GM12892 (cell line): ENCODE measurements around the gene ADORA2B.
"Not testable (repeated sequence)": the region's sequence is repeated elsewhere in the genome, so short reads cannot be mapped to it uniquely, and the experiment has no call there.

ENCODE experiments used
- DNase-seq: peaks from one replicate; pipeline ENCODE4 v3.0.0; 2011; ENCODE audit not compliant: insufficient read length
- FAIRE-seq: peaks from 2 replicates; lab custom pipeline; 2011; peaks lifted over from hg19 to GRCh38; lab: Jason Lieb, UNC
- POLR2A ChIP-seq: IDR thresholded peaks from 2 replicates; pipeline ENCODE4 v1.6.1; 2011; ENCODE audit warnings: low read depth, low read length, control low read depth
- POLR2AphosphoS5 ChIP-seq: IDR thresholded peaks from 2 replicates; pipeline ENCODE4 v1.6.1; 2011; ENCODE audit warnings: low read depth, low read length, control low read depth
- TAF1 ChIP-seq: IDR thresholded peaks from 2 replicates; pipeline ENCODE4 v1.6.1; 2011; ENCODE audit warnings: low read depth, mild to moderate bottlenecking, control low read depth, low read length, borderline replicate concordance

ADORA2B gene

DNA sequence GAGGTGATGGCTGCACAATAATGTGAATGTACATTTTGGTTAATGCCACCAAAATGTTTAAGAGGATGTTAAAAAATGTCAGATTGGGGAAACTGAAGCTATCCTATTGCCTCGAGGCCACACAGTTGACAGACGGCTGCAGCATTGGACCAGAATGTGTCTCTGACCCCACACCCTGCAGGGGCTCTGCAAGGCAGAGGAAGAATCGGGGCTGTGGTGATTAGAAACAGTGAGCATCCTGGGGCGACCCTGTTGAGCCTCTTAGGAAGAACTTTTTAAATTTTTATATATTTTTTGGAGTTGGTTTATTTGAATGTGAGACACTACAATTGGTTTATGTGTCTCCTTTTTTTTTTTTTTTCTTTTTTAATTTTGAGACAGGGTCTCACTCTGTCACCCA, 15.0 kb upstream of the ADORA2B start:
- no peak for FAIRE-seq
- TF ChIP-seq POLR2AphosphoS5 (no peak), POLR2A (no peak), TAF1 (no peak)

GRCh38 chr17:15930426-15930825, 14.5 kb upstream of the ADORA2B start:
- DNase-seq (no peak), FAIRE-seq (no peak)
- no peak for TF ChIP-seq POLR2AphosphoS5
- TF ChIP-seq TAF1 = no peak
- no peak for TF ChIP-seq POLR2A

More for the DNA sequence above, 15.0 kb upstream of the ADORA2B start:
- DNase-seq = no peak

DNA sequence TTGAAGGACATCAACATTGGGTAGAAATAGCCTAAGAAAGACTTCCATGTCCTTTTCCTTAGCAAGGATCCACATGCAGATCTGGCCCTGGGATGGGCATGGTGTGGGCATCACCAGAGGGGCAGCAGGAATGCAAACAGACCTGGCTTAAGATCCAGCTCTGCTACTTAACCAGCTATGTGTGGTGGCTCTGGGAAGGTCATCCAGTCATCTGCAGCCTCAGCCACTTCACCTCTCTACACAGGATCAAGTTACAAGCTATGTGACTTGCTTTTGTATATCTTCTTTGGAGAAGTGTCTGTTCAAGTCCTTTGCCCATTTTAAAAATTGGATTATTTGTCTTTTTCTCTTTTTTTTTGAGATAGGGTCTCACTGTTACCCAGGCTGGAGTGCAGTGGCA, 13.5 kb upstream of the ADORA2B start:
- DNase-seq = no peak
- no peak for FAIRE-seq
- TF ChIP-seq POLR2AphosphoS5 (no peak), TAF1 (no peak), POLR2A (no peak)

DNA sequence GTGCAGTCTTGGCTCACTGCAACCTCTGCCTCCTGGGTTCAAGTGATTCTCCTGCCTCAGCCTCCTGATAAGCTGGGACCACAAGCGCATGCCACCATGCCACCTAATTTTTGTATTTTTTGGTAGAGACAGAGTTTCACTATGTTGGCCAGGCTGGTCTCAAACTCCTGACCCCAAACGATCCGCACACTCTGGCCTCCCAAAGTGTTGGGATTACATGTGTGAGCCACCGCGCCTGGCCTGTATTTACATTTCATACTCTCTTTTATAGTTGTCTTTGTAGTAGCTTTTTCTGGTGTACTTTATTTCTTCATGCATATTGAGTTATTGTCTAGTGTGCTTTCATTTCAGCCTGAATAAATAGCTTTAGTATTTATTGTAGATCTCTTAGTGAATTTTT, 10.1 kb upstream of the ADORA2B start:
- DNase-seq (no peak), FAIRE-seq (no peak)
- TF ChIP-seq TAF1 = no peak

GRCh38 chr17:15935891-15936290, 9.0 kb upstream of the ADORA2B start:
- no peak for FAIRE-seq

GRCh38 chr17:15936481-15936880, 8.4 kb upstream of the ADORA2B start:
- FAIRE-seq, DNase-seq: not testable (repeated sequence)

More at GRCh38 chr17:15935891-15936290, 9.0 kb upstream of the ADORA2B start:
- DNase-seq = no peak
- TF ChIP-seq TAF1 = no peak
- no peak for TF ChIP-seq POLR2A

GRCh38 chr17:15941781-15942180, 3.1 kb upstream of the ADORA2B start:
- DNase-seq (no peak), FAIRE-seq (no peak)
- TF ChIP-seq POLR2AphosphoS5 (no peak), TAF1 (no peak), POLR2A (no peak)

DNA sequence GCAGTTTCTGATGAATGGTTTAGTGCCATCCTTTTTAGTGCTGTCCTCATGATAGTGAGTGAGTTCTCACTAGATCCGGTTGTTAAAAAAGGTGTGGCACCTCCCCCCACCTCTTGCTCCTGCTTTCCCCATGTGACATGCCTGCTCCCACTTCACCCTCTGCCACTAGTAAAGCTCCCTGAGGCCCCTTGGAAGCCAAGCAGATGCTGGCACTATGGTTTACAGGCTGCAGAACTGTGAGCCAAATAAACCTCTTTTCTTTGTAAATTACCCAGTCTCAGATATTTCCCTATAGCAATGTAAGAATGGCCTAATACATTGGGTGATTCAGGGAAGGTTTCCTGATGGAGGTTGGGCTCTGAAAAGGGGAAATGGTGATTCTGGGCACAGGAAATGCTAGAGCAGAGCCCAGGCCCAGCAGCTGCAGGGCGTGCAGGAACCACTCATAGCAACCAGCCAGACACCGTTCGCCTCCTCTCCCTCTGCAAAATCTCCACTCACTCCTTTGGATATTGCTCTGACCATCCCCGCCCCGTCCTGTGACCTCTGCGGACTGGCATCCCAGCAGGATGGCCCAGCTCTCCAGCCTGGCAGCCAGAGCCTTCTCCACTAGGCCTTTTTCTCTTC, 2.6 kb upstream of the ADORA2B start:
- DNase-seq (no peak), FAIRE-seq (no peak)
- TF ChIP-seq POLR2A (no peak), TAF1 (no peak)

GRCh38 chr17:15943971-15944758, 765 bp upstream of the ADORA2B start:
- TF ChIP-seq POLR2A (no peak), POLR2AphosphoS5 (no peak), TAF1 (no peak)
- DNase-seq = no peak
- FAIRE-seq = no peak

DNA sequence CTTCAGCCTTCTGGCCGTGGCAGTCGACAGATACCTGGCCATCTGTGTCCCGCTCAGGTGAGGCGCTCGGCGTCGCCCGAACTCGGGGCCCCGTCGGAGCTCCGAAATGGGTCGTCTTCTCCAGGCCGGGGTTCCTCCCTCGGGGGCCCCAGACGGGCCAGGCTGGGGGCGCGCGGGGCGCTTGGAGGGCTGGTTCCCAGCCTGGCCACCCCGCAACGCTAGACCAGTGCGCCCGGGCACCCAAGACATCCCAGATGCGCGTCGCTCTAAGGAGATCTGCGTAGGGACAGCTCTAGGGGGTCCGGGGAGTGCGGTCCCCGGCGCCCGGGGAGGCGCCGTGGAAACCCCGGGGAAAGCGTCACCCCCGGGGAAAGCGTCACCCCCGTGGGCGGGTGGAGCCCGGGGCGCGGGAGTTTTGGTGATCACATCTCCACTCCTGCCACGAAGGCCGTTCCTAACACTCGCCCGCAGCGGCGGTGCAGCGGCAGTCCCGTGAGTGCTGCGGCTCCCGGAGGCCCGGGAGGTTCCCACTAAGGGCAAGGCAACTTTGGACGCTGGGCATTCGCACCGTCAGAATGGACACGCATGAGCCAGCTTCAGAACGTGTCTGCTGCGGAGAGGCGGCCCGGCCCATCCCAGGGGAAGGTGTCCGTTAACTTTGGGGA, 729 bp downstream of the ADORA2B start:
- FAIRE-seq = no peak
- DNase-seq = no peak
- TF ChIP-seq POLR2AphosphoS5 (no peak), POLR2A (no peak), TAF1 (no peak)

DNA sequence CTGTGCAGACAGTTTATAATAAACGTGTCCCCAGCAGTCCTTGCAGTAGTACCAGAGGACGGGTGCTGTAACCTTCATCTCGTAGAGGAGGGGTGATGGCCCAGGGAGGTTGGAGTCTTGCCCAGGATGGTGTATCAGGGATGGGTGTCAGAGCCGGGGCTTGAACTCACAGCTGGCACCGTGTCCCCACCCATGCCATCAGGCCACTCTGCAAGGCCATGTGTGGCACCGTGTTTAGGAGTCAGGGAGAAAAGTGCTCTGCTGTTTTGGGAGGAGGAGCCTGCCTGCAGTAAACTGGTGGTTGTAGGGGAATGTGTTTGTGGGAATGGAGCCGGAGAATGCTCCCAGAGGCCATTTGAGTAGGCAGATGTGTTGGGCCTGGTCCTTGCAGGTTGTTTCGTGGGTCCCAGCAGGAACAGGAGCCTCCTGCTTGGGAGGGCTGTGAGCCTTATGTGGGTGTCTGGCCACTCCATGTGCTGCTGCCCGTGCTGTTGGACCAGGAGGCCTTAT, 1.7 kb downstream of the ADORA2B start:
- DNase-seq (no peak), FAIRE-seq (no peak)
- TF ChIP-seq POLR2AphosphoS5 = no peak
- TF ChIP-seq TAF1 = no peak
- TF ChIP-seq POLR2A = no peak

DNA sequence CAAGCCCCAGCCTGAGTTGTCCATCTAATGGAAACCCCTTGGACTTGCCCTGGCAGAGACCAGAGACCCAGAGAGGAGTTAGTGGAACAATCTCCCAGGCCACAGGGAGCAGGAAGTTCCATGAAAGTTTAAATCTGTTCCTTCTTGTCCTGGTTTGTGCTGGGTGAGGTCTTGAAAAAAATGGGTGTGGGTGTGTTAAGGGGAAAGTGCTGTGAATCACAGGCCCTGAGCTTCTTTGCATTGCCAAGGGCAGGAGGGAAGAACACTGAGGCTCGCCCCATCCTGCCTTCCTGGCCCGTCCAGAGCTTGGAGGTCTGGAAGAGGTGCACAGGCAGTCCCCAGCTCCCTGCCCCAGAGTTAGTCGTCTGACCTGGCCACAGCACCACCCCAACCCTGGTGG, 2.3 kb downstream of the ADORA2B start:
- DNase-seq (no peak), FAIRE-seq (no peak)
- TF ChIP-seq TAF1 = no peak
- no peak for TF ChIP-seq POLR2AphosphoS5
- no peak for TF ChIP-seq POLR2A
